K562 (cell line): ENCODE data around the gene OSCP1. TPM values are rescaled to one million over a fixed set of nuclear protein-coding genes. Genes with fewer than 3 reads are reported as not detected.

Experiments used
- ARHGAP35 ChIP-seq: fragments of 450-650 bp; IDR thresholded peaks from 2 replicates; pipeline ENCODE4 v1.6.1; 2018; ENCODE audit not compliant: partially characterized antibody
- IFI16 ChIP-seq: fragments of 250-450 bp; sonication (Bioruptor Pico); IDR thresholded peaks from 2 replicates; pipeline ENCODE4 v2.1.2; 2022; ENCODE audit warnings: mild to moderate bottlenecking, inconsistent platforms
- MAFG ChIP-seq: fragments of 450-650 bp; conservative IDR thresholded peaks from 2 replicates; pipeline ENCODE4 v1.6.1; 2016; ENCODE audit warnings: missing genetic modification characterization, missing compliant biosample characterization
- NCOA4 ChIP-seq: fragments of 450-650 bp; IDR thresholded peaks from 2 replicates; pipeline ENCODE4 v1.6.1; 2018; ENCODE audit warnings: mild to moderate bottlenecking; ENCODE audit not compliant: partially characterized antibody
- PBX2 ChIP-seq, 2 experiments: IDR thresholded peaks in 1 of 2; conservative IDR thresholded peaks in 1 of 2; 2 replicates each; pipeline ENCODE4 v1.6.1; 2016; ENCODE audit warnings: low read depth in 2 of 2, mild to moderate bottlenecking in 1 of 2, missing compliant biosample characterization in 1 of 2, missing genetic modification characterization in 1 of 2, moderate library complexity in 1 of 2
- PRDM10 ChIP-seq: fragments of 450-650 bp; IDR thresholded peaks from 2 replicates; pipeline ENCODE4 v1.6.1; 2018; ENCODE audit not compliant: partially characterized antibody
- RB1 ChIP-seq: fragments of 450-650 bp; IDR thresholded peaks from 2 replicates; pipeline ENCODE4 v1.6.1; 2017; ENCODE audit warnings: low read depth, mild to moderate bottlenecking
- XRCC5 ChIP-seq: fragments of 200-400 bp; formaldehyde crosslinking; IDR thresholded peaks from 2 replicates; pipeline ENCODE4 v1.6.1; 2017; ENCODE audit warnings: low read depth, mild to moderate bottlenecking, low read length
- polyA plus RNA-seq, 8 experiments: library from polyadenylated mRNA; depleted of rRNA in 4 of 8; stranded (reverse) in 5 of 8; unstranded in 3 of 8; fragments of >200 nt; fragmentation: Nextera tagmentation in 2 of 8; fragmentation: Illumina TruSeq in 1 of 8; extraction: Ambion mirVana in 2 of 8; extraction: Trizol in 1 of 8; gene quantifications; 2 replicates each; pipeline versions ENCODE4 v1.2.1 to v1.2.3, GENCODE V29; 2011 to 2014; ENCODE audit warnings: inconsistent platforms in 1 of 8, missing spikeins in 1 of 8
- total RNA-seq, 7 experiments: library from RNA; depleted of rRNA in 6 of 7; stranded (reverse); fragments of >200 nt in 6 of 7; fragmentation: Illumina TruSeq in 2 of 7; extraction: Trizol in 2 of 7; gene quantifications; 2 replicates each; pipeline versions ENCODE4 v1.2.1 to v1.2.3, GENCODE V29; 2011 to 2021; ENCODE audit warnings: low replicate concordance in 1 of 7
- TF ChIP-seq, protein P1 (sequence below): fragments of 250-450 bp; sonication (Bioruptor Pico); IDR thresholded peaks from 2 replicates; pipeline ENCODE4 v1.5.0; 2020; ENCODE audit warnings: mild to moderate bottlenecking
- TF ChIP-seq, protein P2 (sequence below): fragments of 200-800 bp; sonication (Bioruptor generic); IDR thresholded peaks from 2 replicates; pipeline ENCODE4 v1.6.1; 2016; ENCODE audit warnings: missing genetic modification characterization, missing compliant biosample characterization
- TF ChIP-seq, protein P3 (sequence below): IDR thresholded peaks from 2 replicates; pipeline ENCODE4 v1.6.1; 2014; ENCODE audit warnings: antibody characterized with exemption

OSCP1 gene
- total and polyA plus RNA-seq, 9 of the 15 experiments (the other 6 are each of a cell fraction or from before 2014, with no cell fraction given) = 0.15 to 0.40 (median 0.33) TPM; not detected in 5

GRCh38 chr1:36384542-36385409 lies 65.5 kb downstream of the OSCP1 start (continued):
- TF ChIP-seq, protein P1, sequence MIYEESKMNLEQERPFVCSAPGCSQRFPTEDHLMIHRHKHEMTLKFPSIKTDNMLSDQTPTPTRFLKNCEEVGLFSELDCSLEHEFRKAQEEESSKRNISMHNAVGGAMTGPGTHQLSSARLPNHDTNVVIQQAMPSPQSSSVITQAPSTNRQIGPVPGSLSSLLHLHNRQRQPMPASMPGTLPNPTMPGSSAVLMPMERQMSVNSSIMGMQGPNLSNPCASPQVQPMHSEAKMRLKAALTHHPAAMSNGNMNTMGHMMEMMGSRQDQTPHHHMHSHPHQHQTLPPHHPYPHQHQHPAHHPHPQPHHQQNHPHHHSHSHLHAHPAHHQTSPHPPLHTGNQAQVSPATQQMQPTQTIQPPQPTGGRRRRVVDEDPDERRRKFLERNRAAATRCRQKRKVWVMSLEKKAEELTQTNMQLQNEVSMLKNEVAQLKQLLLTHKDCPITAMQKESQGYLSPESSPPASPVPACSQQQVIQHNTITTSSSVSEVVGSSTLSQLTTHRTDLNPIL (CRISPR knock-in tag) = no peak
- TF ChIP-seq ARHGAP35 (no peak), RB1 (0 out of 2 replicates have a peak, but pooled peaks have one; percentile 9), PRDM10 (no peak), NCOA4 (no peak), PBX2 (CRISPR knock-in tag; IDR thresholded peaks at IDR 0.05; ENCODE audit: low read depth) (no peak), PBX2 (tag; conservative IDR thresholded peaks at IDR 0.05; ENCODE audit: low read depth) (no peak), XRCC5 (no peak), IFI16 (no peak), MAFG (tag) (no peak)
- TF ChIP-seq, protein P2, sequence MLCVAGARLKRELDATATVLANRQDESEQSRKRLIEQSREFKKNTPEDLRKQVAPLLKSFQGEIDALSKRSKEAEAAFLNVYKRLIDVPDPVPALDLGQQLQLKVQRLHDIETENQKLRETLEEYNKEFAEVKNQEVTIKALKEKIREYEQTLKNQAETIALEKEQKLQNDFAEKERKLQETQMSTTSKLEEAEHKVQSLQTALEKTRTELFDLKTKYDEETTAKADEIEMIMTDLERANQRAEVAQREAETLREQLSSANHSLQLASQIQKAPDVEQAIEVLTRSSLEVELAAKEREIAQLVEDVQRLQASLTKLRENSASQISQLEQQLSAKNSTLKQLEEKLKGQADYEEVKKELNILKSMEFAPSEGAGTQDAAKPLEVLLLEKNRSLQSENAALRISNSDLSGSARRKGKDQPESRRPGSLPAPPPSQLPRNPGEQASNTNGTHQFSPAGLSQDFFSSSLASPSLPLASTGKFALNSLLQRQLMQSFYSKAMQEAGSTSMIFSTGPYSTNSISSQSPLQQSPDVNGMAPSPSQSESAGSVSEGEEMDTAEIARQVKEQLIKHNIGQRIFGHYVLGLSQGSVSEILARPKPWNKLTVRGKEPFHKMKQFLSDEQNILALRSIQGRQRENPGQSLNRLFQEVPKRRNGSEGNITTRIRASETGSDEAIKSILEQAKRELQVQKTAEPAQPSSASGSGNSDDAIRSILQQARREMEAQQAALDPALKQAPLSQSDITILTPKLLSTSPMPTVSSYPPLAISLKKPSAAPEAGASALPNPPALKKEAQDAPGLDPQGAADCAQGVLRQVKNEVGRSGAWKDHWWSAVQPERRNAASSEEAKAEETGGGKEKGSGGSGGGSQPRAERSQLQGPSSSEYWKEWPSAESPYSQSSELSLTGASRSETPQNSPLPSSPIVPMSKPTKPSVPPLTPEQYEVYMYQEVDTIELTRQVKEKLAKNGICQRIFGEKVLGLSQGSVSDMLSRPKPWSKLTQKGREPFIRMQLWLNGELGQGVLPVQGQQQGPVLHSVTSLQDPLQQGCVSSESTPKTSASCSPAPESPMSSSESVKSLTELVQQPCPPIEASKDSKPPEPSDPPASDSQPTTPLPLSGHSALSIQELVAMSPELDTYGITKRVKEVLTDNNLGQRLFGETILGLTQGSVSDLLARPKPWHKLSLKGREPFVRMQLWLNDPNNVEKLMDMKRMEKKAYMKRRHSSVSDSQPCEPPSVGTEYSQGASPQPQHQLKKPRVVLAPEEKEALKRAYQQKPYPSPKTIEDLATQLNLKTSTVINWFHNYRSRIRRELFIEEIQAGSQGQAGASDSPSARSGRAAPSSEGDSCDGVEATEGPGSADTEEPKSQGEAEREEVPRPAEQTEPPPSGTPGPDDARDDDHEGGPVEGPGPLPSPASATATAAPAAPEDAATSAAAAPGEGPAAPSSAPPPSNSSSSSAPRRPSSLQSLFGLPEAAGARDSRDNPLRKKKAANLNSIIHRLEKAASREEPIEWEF (CRISPR knock-in tag) = no peak
- TF ChIP-seq, protein P3, sequence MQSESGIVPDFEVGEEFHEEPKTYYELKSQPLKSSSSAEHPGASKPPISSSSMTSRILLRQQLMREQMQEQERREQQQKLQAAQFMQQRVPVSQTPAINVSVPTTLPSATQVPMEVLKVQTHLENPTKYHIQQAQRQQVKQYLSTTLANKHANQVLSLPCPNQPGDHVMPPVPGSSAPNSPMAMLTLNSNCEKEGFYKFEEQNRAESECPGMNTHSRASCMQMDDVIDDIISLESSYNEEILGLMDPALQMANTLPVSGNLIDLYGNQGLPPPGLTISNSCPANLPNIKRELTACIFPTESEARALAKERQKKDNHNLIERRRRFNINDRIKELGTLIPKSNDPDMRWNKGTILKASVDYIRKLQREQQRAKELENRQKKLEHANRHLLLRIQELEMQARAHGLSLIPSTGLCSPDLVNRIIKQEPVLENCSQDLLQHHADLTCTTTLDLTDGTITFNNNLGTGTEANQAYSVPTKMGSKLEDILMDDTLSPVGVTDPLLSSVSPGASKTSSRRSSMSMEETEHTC = no peak
